GF-D8 (cell line): Measurements from ENCODE around the gene ZKSCAN3.
A peak's percentile ranks its signal among the peaks of the same experiment; 100 is the strongest.
"Not testable (repeated sequence)": the region's sequence is repeated elsewhere in the genome, so short reads cannot be mapped to it uniquely, and the experiment has no call there.

Source experiments
- DNase-seq: peaks from one replicate; lab custom pipeline; 2025; lab: John Stamatoyannopoulos, UW

Gene ZKSCAN3

GRCh38 chr6:28343898-28344677 lies 5.7 kb upstream of the ZKSCAN3 start:
- no peak for DNase-seq

DNA sequence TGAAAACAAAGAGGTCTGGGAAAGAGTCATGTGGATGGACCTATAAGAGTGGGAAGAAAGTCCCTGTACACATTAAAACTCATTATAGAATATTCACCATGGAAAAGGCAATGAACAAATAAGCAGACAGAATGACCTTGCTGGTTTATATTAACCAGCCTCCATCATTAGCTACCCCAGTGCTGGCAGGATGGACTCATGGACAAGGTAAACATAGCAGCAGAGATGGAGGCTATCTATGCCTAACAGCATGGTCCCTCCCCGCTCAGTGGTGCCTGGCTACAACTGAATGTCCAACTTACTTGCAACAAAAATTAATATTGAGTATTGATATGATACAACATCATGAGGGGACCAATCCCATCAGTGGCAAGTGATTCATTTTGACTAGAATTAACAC lies 4.5 kb upstream of the ZKSCAN3 start:
- DNase-seq = no peak

GRCh38 chr6:28347119-28347518 lies 2.6 kb upstream of the ZKSCAN3 start:
- DNase-seq = no peak

- DNase-seq = no peak
Observed at GRCh38 chr6:28349344-28349891, 329 bp upstream of the ZKSCAN3 start.

GRCh38 chr6:28351087-28351486 lies 1.3 kb downstream of the ZKSCAN3 start:
- DNase-seq = no peak

- DNase-seq = no peak
Observed at GRCh38 chr6:28351493-28351925, 1.8 kb downstream of the ZKSCAN3 start.

DNA sequence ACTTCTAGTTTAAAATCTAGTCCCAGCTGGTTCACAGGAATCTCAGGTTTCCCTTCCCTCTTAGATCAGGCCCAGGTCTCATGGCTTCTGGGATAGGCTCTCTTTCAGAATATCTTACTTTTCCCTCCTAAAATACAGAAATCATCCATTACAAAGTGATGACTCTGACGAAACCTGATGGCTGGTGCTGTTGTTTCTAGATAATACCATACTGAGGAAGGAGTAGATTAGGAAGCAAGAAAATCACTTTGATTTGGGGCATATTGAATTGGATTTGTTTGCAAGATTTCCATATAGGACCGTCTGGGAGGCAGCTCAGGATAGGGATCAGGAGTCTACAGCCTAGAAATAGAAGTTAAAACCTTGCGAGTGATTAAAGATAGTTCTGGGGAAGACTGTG lies 3.6 kb downstream of the ZKSCAN3 start:
- DNase-seq = no peak

- DNase-seq = no peak
Observed at GRCh38 chr6:28353981-28354676, 4.4 kb downstream of the ZKSCAN3 start.

- no peak for DNase-seq
Observed at GRCh38 chr6:28354688-28355554, 5.2 kb downstream of the ZKSCAN3 start.

GRCh38 chr6:28355743-28356665 lies 6.3 kb downstream of the ZKSCAN3 start:
- peak; percentile 61 for DNase-seq

DNA sequence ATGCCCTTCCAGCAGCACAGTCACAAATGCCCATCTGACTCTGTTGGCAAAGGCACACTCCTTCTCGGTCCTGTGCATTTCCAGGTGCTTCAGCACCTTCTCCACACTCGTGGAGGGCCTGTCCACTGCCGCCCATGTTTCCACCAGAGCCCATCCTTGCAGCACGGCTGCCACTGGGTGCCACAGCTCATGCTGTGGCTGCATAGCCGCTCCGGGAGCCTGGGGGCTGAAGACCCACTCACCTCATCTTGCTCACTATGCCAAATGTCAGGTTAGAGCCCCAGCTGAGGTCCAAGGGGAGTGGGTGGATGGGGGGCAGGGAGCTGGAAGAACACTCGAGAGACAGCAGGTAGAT lies 6.9 kb downstream of the ZKSCAN3 start:
- DNase-seq = no peak

GRCh38 chr6:28357036-28357435 lies 7.3 kb downstream of the ZKSCAN3 start:
- DNase-seq = no peak

DNA sequence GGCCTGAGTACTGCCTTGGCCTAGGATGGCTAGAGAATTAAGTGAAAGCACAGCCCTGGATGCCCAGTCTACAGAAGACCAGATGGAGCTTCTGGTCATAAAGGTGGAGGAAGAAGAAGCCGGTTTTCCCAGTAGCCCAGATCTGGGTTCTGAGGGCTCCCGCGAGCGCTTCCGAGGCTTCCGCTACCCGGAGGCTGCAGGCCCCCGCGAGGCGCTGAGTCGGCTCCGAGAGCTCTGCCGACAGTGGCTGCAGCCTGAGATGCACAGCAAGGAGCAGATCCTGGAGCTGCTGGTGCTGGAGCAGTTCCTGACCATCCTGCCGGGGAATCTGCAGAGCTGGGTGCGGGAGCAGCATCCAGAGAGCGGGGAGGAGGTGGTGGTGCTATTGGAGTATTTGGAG lies 9.8 kb downstream of the ZKSCAN3 start:
- not testable (repeated sequence) for DNase-seq

DNA sequence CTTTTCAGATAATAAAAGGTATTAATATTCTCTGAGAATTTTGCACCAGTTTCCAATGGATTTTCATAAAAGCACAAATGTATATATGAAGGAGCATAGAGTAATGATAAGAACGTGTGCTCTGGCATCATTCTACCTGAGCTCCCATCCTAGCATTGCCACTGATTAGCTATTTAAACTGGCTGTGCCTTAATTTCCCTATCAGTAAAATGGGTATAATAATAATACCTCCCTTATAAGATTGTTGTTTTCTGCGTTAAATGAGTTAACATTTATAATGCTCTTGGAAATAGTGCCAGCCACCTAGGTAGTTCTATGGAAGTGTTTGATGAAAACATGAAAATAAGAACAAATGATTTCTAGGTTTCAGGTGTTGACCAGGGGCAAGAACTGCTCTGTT lies 11.2 kb downstream of the ZKSCAN3 start:
- DNase-seq = no peak

DNA sequence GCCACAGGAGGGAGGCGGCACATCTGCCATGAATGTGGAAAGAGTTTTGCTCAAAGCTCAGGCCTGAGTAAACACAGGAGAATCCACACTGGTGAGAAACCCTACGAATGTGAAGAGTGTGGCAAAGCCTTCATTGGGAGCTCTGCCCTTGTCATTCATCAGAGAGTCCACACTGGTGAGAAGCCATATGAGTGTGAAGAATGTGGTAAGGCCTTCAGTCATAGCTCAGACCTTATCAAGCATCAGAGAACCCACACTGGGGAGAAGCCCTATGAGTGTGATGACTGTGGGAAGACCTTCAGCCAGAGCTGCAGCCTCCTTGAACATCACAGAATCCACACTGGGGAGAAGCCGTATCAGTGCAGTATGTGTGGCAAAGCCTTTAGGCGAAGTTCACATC lies 15.8 kb downstream of the ZKSCAN3 start:
- not testable (repeated sequence) for DNase-seq

DNA sequence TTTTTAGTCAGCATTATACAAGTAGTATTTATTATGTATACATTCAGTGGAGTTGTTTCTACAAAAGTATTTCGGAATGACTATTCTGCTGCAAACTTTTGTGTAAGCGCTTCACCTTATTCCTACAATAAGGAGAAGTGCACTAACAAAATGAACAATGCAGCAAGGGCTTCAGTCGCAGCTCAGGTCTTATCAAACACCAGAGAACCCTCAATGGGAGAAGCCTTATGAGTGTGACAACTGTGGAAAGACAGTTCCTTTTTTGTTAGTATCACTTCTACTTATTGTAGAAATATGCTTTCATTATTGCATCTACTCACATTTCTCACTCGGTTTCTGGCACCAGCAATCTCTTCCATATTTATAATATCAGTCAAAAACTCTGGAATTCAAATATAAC lies 18.8 kb downstream of the ZKSCAN3 start:
- DNase-seq = no peak

GRCh38 chr6:28369463-28369862 lies 19.7 kb downstream of the ZKSCAN3 start:
- DNase-seq = no peak

DNA sequence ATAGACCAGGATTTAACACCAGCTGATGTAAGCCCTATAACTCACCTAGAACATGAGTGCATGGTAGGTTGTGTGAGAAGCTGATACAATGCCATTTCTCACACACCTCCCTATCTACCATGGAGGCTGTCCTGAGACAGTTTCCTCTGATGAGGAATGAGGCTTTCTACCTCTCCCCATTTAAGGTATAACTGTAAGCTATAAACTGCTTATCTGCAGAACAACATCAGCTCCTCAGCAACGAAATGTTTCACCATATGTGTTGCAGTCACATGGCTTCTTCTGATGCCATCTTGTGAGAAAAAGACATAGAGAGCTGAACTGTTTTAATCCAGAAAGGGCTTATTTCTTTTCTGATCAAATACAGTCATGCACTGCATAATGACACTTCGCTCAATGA lies 20.7 kb downstream of the ZKSCAN3 start:
- DNase-seq = no peak

DNA sequence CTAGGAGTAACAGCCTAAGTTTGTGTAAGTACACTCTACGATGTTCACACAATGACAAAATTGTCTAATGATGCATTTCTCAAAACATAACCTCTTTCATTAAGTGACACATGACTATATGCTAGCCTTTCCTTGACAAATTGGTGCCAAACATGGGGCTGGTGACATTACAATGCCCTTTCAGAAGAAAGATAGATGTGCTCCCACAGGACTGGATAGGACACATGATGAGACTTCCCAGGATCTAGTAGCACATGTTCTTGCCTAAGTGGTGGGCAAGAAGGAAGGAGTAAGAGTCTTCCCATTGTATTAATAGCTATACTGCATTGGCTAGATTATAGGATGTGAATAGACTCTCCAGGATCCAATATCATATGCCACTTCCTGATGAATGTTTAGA lies 21.5 kb downstream of the ZKSCAN3 start:
- DNase-seq = no peak

DNA sequence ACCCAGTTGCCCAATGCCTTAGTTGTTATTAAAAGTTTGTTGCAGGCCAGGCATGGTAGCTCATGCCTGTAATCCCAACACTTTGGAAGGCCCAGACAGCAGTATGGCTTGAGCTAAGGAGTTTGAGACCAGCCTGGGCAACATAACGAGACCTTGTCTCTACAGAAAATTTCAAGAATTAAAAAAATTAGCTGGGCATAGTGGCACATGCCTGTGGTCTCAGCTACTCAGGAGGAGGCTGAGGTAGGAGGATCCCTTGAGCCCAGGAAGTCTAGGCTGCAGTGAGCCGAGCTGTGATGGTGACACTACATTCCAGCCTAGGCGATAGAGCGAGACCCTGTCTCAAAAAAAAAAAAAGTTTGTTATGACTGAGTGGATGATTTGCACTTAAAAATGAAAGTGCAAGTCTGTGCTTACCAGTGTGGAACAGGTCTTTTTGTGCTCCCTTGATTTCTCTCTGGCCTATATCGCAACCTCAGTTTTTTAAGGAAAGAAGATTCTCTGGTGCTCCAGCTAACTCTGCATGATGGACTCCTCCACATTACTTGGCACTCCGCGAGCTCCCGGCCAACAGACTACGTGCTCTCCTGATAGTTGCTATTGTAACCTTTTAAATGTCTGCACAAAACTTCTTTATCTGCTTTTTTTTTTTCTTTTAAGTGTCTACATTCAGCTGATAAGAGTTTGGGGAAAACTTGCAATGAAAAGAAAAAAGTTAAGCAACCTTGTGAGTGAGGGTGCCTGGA lies 22.1 kb downstream of the ZKSCAN3 start:
- no peak for DNase-seq

DNA sequence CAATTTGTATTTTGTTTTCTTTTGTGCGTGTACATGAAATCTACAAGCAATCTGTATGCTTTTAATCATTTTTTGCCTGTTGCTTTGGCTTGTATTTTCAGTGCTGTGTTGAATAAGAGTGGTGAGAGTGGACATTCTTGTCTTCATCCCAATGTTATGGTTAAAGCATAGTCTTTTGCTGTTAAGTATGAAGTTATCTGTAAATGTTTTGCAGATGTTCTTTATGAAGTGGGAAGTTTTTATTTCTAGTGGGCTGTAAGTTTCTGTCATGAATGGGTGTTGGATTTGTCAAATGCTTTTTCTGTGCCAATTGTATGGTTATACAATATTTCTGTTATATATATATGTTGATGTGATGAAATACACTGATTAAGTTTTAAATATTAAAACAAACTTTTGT lies 24.2 kb downstream of the ZKSCAN3 start:
- no peak for DNase-seq
